ENCODE data around the gene GPRC5A. TPM values are rescaled to one million over a fixed set of nuclear protein-coding genes. Genes with fewer than 3 reads are reported as not detected.

The GPRC5A gene
- total and polyA plus RNA-seq, 2 of the 13 experiments (the other 11 are each of a cell fraction or from before 2014, with no cell fraction given): 0.27 to 3.0 TPM

- DNase-seq (ENCODE audit: low spot score) (no peak), FAIRE-seq (no peak), ATAC-seq (no peak)
- Histone ChIP-seq H3K36me3 (replicated peaks in 1 of 2; ENCODE audit: control insufficient read depth in 1 of 2, insufficient read depth in 2 of 2, low read length in 2 of 2) (peaks cover 0 to 4% of the 10 kb centered on the region in 2 experiments; a peak in 1 of 5 replicates), H3K9me3 (ENCODE audit: low read length) (no peaks in the 10 kb centered on the region), H3K4me2 (ENCODE audit: low read depth, low read length) (no peak overlapping the region), H4K20me1 (ENCODE audit: insufficient read depth, low read length) (no peaks in the 10 kb centered on the region), H2AFZ (ENCODE audit: low read length) (no peak overlapping the region), H3K4me1 (ENCODE audit: insufficient read depth, low read length) (peaks cover 12% of the 10 kb centered on the region), H3K79me2 (ENCODE audit: insufficient read depth, low read length) (no peaks in the 10 kb centered on the region), H3K27ac (ENCODE audit: extremely low read length, insufficient read depth, low read length) (no peak overlapping the region), H3K9ac (ENCODE audit: insufficient read depth, low read depth, low read length) (no peak overlapping the region), H3K4me3 (replicated peaks in 1 of 3; ENCODE audit: insufficient read depth in 1 of 3, low read depth in 2 of 3, low read length in 3 of 3) (no peak overlapping the region), H3K27me3 (ENCODE audit: control insufficient read depth in 1 of 2, insufficient read depth in 2 of 2, low read length in 2 of 2) (no peaks in the 10 kb centered on the region; a peak in 1 of 5 replicates)
- 90% methylated on average over 1 of the region's 1 CpG for WGBS (ENCODE audit: low lambda C conversion rate)
- in situ Hi-C loops (cut with HindIII; ENCODE audit: extremely low pct_ligation_motif_present, low pct_unique_long_range_greater_than_20kb) (no loop called here), intact Hi-C loops (cut with micrococcal nuclease; ENCODE audit: unreplicated experiment) (no loop called here)
- POLR2A ChIA-PET: no interaction called here
- CTCF ChIA-PET (ENCODE audit: low intra/inter-chr PET ratio, low total read pairs): no interaction called here
- BruUV-seq (replicated peaks): no TSS peak
- TF ChIP-seq SRF (IDR thresholded peaks at IDR 0.05; ENCODE audit: low read depth, low read length): no peak
- no peak for TF ChIP-seq TCF12 (IDR thresholded peaks at IDR 0.05)
- TF ChIP-seq TCF12 (CRISPR knock-in tag; IDR thresholded peaks at IDR 0.05): no peak
- no peak for TF ChIP-seq ZNF550 (CRISPR knock-in tag; IDR thresholded peaks at IDR 0.05; ENCODE audit: borderline replicate concordance)
- no peak for TF ChIP-seq IRF9 (CRISPR knock-in tag; IDR thresholded peaks at IDR 0.05; ENCODE audit: borderline replicate concordance)
- no peak for TF ChIP-seq GABPB1 (CRISPR knock-in tag; IDR thresholded peaks at IDR 0.05)
- no peak for TF ChIP-seq SRY (CRISPR knock-in tag; IDR thresholded peaks at IDR 0.05)
- no peak for TF ChIP-seq NR2F1 (CRISPR knock-in tag; IDR thresholded peaks at IDR 0.05)
- TF ChIP-seq HOXD1 (CRISPR knock-in tag; IDR thresholded peaks at IDR 0.05): no peak
- no peak for TF ChIP-seq ZNF75D (CRISPR knock-in tag; IDR thresholded peaks at IDR 0.05; ENCODE audit: borderline replicate concordance)
- no peak for TF ChIP-seq PRDM10 (CRISPR knock-in tag; IDR thresholded peaks at IDR 0.05; ENCODE audit: low read depth)
- no peak for TF ChIP-seq ZNF275 (CRISPR knock-in tag; IDR thresholded peaks at IDR 0.05; ENCODE audit: borderline replicate concordance)
- TF ChIP-seq MAFF (IDR thresholded peaks at IDR 0.05; ENCODE audit: low read depth, low read length): no peak
Observed at GRCh38 chr12:12939888-12940287, 48.5 kb downstream of the GPRC5A start.
